GM23338 (cell line): Measurements from ENCODE around the gene SLC25A22. TPM values are rescaled to one million over a fixed set of nuclear protein-coding genes. Genes with fewer than 3 reads are reported as not detected.

Experiments
- ATAC-seq: fragments of 200-7000 bp; cut with Tn5 transposase; 3 replicates; pipeline ENCODE4 v1.9.1; 2020
- DNase-seq: peaks from one replicate; pipeline ENCODE4 v3.0.0-alpha.2; 2015; ENCODE audit warnings: low spot score
- H2AFZ ChIP-seq: fragments of 200-600 bp; sonication (generic); 2 replicates; pipeline ENCODE4 v1.8.0; 2016; ENCODE audit warnings: antibody characterized with exemption, mild to moderate bottlenecking, moderate library complexity
- H3F3A ChIP-seq: fragments of 200-600 bp; sonication (generic); replicated peaks from 2 replicates; pipeline ENCODE4 v1.8.0; 2017; ENCODE audit warnings: antibody characterized with exemption, mixed run types, low read depth
- H3K27ac ChIP-seq: fragments of 200-600 bp; sonication (generic); 2 replicates; pipeline ENCODE4 v1.6.1; 2016; ENCODE audit warnings: low read depth
- H3K27me3 ChIP-seq: fragments of 200-600 bp; sonication (generic); 2 replicates; pipeline ENCODE4 v1.8.0; 2016; ENCODE audit warnings: mild to moderate bottlenecking, mixed run types, moderate library complexity; ENCODE audit not compliant: insufficient read depth
- H3K36me3 ChIP-seq: fragments of 200-600 bp; sonication (generic); 2 replicates; pipeline ENCODE4 v1.8.0; 2016; ENCODE audit warnings: mild to moderate bottlenecking; ENCODE audit not compliant: insufficient read depth
- H3K4me1 ChIP-seq: fragments of 200-600 bp; sonication (generic); 2 replicates; pipeline ENCODE4 v1.8.0; 2016; ENCODE audit warnings: mild to moderate bottlenecking, moderate library complexity; ENCODE audit not compliant: insufficient read depth
- H3K4me2 ChIP-seq: fragments of 200-600 bp; sonication (generic); 2 replicates; pipeline ENCODE4 v1.7.1; 2017; ENCODE audit warnings: mixed run types
- H3K4me3 ChIP-seq: fragments of 200-600 bp; sonication (generic); 2 replicates; pipeline ENCODE4 v1.6.1; 2016; ENCODE audit warnings: mixed run types
- H3K79me2 ChIP-seq: fragments of 200-600 bp; sonication (generic); replicated peaks from 2 replicates; pipeline ENCODE4 v1.8.0; 2017; ENCODE audit warnings: mild to moderate bottlenecking; ENCODE audit not compliant: insufficient read depth
- H3K9me2 ChIP-seq: fragments of 200-600 bp; sonication (generic); 2 replicates; pipeline ENCODE4 v1.8.0; 2017; ENCODE audit not compliant: insufficient read depth
- H4K20me1 ChIP-seq: fragments of 200-600 bp; sonication (generic); replicated peaks from 2 replicates; pipeline ENCODE4 v1.8.0; 2017; ENCODE audit warnings: mild to moderate bottlenecking; ENCODE audit not compliant: insufficient read depth
- H3K27ac Mint-ChIP-seq: 2 replicates; pipeline ENCODE4 v1.8.0; 2020; ENCODE audit warnings: inconsistent platforms, mild to moderate bottlenecking, moderate library complexity, mixed read lengths
- H3K27me3 Mint-ChIP-seq: 3 replicates; pipeline ENCODE4 v1.8.0; 2022; ENCODE audit warnings: low read depth, mild to moderate bottlenecking, moderate library complexity, mixed read lengths, inconsistent platforms; ENCODE audit not compliant: insufficient read depth, poor library complexity
- H3K36me3 Mint-ChIP-seq: 3 replicates; pipeline ENCODE4 v1.8.0; 2021; ENCODE audit warnings: low read depth, mild to moderate bottlenecking, inconsistent platforms, moderate library complexity, mixed read lengths
- H3K4me1 Mint-ChIP-seq: 3 replicates; pipeline ENCODE4 v1.8.0; 2020; ENCODE audit warnings: mild to moderate bottlenecking, inconsistent platforms, mixed read lengths
- H3K4me3 Mint-ChIP-seq: 3 replicates; pipeline ENCODE4 v1.8.0; 2021; ENCODE audit warnings: moderate library complexity, mild to moderate bottlenecking, inconsistent platforms, mixed read lengths
- H3K9me3 Mint-ChIP-seq: 3 replicates; pipeline ENCODE4 v1.8.0; 2020; ENCODE audit warnings: moderate library complexity, mild to moderate bottlenecking, inconsistent platforms, mixed read lengths
- CREB1 ChIP-seq: fragments of 250-450 bp; sonication (Bioruptor Pico); IDR thresholded peaks from 2 replicates; pipeline ENCODE4 v1.5.0; 2020; ENCODE audit warnings: low read depth, mild to moderate bottlenecking, moderate library complexity
- CTCF ChIP-seq, 2 experiments: fragments of 200-600 bp in 1 of 2; sonication (generic) in 1 of 2; conservative IDR thresholded peaks; 2 replicates each; pipeline versions ENCODE4 v1.5.1 to v1.6.1; 2016 to 2017; ENCODE audit warnings: antibody characterized with exemption in 2 of 2, low read depth in 2 of 2, mild to moderate bottlenecking in 2 of 2, moderate library complexity in 1 of 2
- EZH2 ChIP-seq: fragments of 200-600 bp; sonication (generic); IDR thresholded peaks from one replicate; pipeline ENCODE4 v1.8.0; 2017; ENCODE audit warnings: antibody characterized with exemption, mild to moderate bottlenecking, low read depth; ENCODE audit not compliant: unreplicated experiment
- EZH2phosphoT487 ChIP-seq: fragments of 200-600 bp; sonication (generic); IDR thresholded peaks from one replicate; pipeline ENCODE4 v1.8.1; 2018; ENCODE audit warnings: antibody characterized with exemption; ENCODE audit not compliant: unreplicated experiment
- NANOG ChIP-seq: IDR thresholded peaks from 2 replicates; pipeline ENCODE4 v1.6.1; 2016; ENCODE audit warnings: antibody characterized with exemption, borderline replicate concordance
- POLR2AphosphoS5 ChIP-seq: IDR thresholded peaks from 2 replicates; pipeline ENCODE4 v1.6.1; 2016; ENCODE audit warnings: antibody characterized with exemption, low read depth
- REST ChIP-seq: IDR thresholded peaks from one replicate; pipeline ENCODE4 v1.6.1; 2018; ENCODE audit warnings: antibody characterized with exemption; ENCODE audit not compliant: unreplicated experiment
- STAT1 ChIP-seq: IDR thresholded peaks from one replicate; pipeline ENCODE4 v1.6.1; 2016; ENCODE audit warnings: antibody characterized with exemption; ENCODE audit not compliant: unreplicated experiment
- ZNF114 ChIP-seq: fragments of 250-450 bp; sonication (Bioruptor Pico); IDR thresholded peaks from 2 replicates; pipeline ENCODE4 v1.5.0; 2020; ENCODE audit warnings: mild to moderate bottlenecking, moderate library complexity
- polyA plus RNA-seq: library from polyadenylated mRNA; unstranded; fragments of >200 nt; fragmentation: Nextera tagmentation; extraction: Ambion mirVana; gene quantifications from 2 replicates; pipeline ENCODE4 v1.2.1, GENCODE V29; 2016
- total RNA-seq: library from RNA; depleted of rRNA; stranded (reverse); fragments of >200 nt; shearing (Covaris generic); gene quantifications from 2 replicates; pipeline ENCODE4 v1.2.3, GENCODE V29; 2014

Gene SLC25A22
- total and polyA plus RNA-seq, 2 experiments from 2014 or later: 21.0 to 46.4 TPM

GRCh38 chr11:745428-745827 is 52.7 kb downstream of the SLC25A22 start (continued):
- TF ChIP-seq REST: no peak
- no peak for TF ChIP-seq EZH2
- no peak for TF ChIP-seq POLR2AphosphoS5
- no peak for TF ChIP-seq ZNF114 (CRISPR knock-in tag)
- no peak for TF ChIP-seq NANOG
- TF ChIP-seq CTCF (conservative IDR thresholded peaks at IDR 0.05; ENCODE audit: low read depth in 2 of 2): no peak

GRCh38 chr11:742571-743201 is 55.4 kb downstream of the SLC25A22 start:
- Histone ChIP-seq H3K27me3 (no peaks in the 10 kb centered on the region), H3K36me3 (no peaks in the 10 kb centered on the region), H4K20me1 (no peaks in the 10 kb centered on the region), H3K4me1 (peaks cover 19% of the 10 kb centered on the region), H3K9me2 (no peaks in the 10 kb centered on the region; the same call in 1 of the 2 replicates), H3K4me2 (no peak overlapping the region), H3K27ac (peak overlapping the region; percentile 95), H2AFZ (no peak overlapping the region), H3K4me3 (no peak overlapping the region), H3F3A (peaks cover 8% of the 10 kb centered on the region), H3K79me2 (peaks cover 4% of the 10 kb centered on the region)
- Mint-ChIP-seq H3K4me1 (peaks cover 17% of the 10 kb centered on the region), H3K36me3 (peaks cover 9% of the 10 kb centered on the region), H3K27me3 (peaks cover 17% of the 10 kb centered on the region), H3K9me3 (peaks cover 19% of the 10 kb centered on the region; the same call in 2 of the 3 replicates), H3K4me3 (no peak overlapping the region), H3K27ac (no peak overlapping the region)
- TF ChIP-seq POLR2AphosphoS5 (no peak), ZNF114 (CRISPR knock-in tag) (no peak), EZH2 (no peak), STAT1 (no peak), CREB1 (CRISPR knock-in tag) (no peak)
- DNase-seq (no peak), ATAC-seq (no peak)

GRCh38 chr11:742156-742546 is 55.9 kb downstream of the SLC25A22 start:
- peaks cover 13% of the 10 kb centered on the region for H3K36me3 Mint-ChIP-seq
- TF ChIP-seq EZH2phosphoT487: no peak

More at GRCh38 chr11:742156-742546, 55.9 kb downstream of the SLC25A22 start:
- peaks cover 21% of the 10 kb centered on the region for H3K27me3 Mint-ChIP-seq
- Histone ChIP-seq H3K4me2 (no peak overlapping the region), H2AFZ (no peak overlapping the region), H3K36me3 (no peaks in the 10 kb centered on the region), H3F3A (peaks cover 8% of the 10 kb centered on the region), H3K4me3 (no peak overlapping the region), H4K20me1 (no peaks in the 10 kb centered on the region), H3K79me2 (no peaks in the 10 kb centered on the region; the same call in 1 of the 2 replicates), H3K9me2 (no peaks in the 10 kb centered on the region; the same call in 1 of the 2 replicates), H3K4me1 (peaks cover 19% of the 10 kb centered on the region), H3K27ac (no peak overlapping the region), H3K27me3 (no peaks in the 10 kb centered on the region)
- DNase-seq (no peak), ATAC-seq (no peak)
- no peak overlapping the region for H3K4me3 Mint-ChIP-seq
- H3K4me1 Mint-ChIP-seq: peaks cover 17% of the 10 kb centered on the region
- H3K9me3 Mint-ChIP-seq: peaks cover 22% of the 10 kb centered on the region; the same call in 2 of the 3 replicates
- H3K27ac Mint-ChIP-seq: no peak overlapping the region
